IPS-18a (cell line): Measurements from ENCODE around the gene C1QA.

Experiments
- H3K27ac ChIP-seq: one replicate; pipeline ENCODE4 v1.5.1; 2013; ENCODE audit warnings: low read length
- H3K27me3 ChIP-seq: one replicate; pipeline ENCODE4 v1.6.1; 2013; ENCODE audit warnings: mild to moderate bottlenecking, low read length; ENCODE audit not compliant: control insufficient read depth, insufficient read depth
- H3K36me3 ChIP-seq: one replicate; pipeline ENCODE4 v1.6.1; 2013; ENCODE audit warnings: low read depth, low read length; ENCODE audit not compliant: control insufficient read depth
- H3K4me1 ChIP-seq: one replicate; pipeline ENCODE4 v1.6.1; 2013; ENCODE audit warnings: low read depth, low read length; ENCODE audit not compliant: control insufficient read depth
- H3K4me3 ChIP-seq: one replicate; pipeline ENCODE4 v1.5.1; 2013; ENCODE audit warnings: low read length
- H3K9ac ChIP-seq: one replicate; pipeline ENCODE4 v1.6.1; 2013; ENCODE audit warnings: mild to moderate bottlenecking, low read length, moderate library complexity
- H3K9me3 ChIP-seq: one replicate; pipeline ENCODE4 v1.6.1; 2013; ENCODE audit warnings: low read depth, low read length; ENCODE audit not compliant: control insufficient read depth

C1QA gene

GRCh38 chr1:22629886-22630285, 6.5 kb upstream of the C1QA start:
- H3K36me3 ChIP-seq, result no peaks in the 10 kb centered on the region
- no peaks in the 10 kb centered on the region for H3K27me3 ChIP-seq
- no peak overlapping the region for H3K4me3 ChIP-seq
- H3K4me1 ChIP-seq, result peaks cover 31% of the 10 kb centered on the region
- no peaks in the 10 kb centered on the region for H3K9me3 ChIP-seq
- no peak overlapping the region for H3K27ac ChIP-seq
- H3K9ac ChIP-seq, result no peak overlapping the region

- no peaks in the 10 kb centered on the region for H3K27me3 ChIP-seq
Measured at GRCh38 chr1:22633697-22634463, 2.5 kb upstream of the C1QA start.

GRCh38 chr1:22635436-22635835, 992 bp upstream of the C1QA start:
- H3K27me3 ChIP-seq, result no peaks in the 10 kb centered on the region
- no peak overlapping the region for H3K4me3 ChIP-seq
- H3K9ac ChIP-seq, result no peak overlapping the region
- H3K36me3 ChIP-seq, result no peaks in the 10 kb centered on the region
- no peaks in the 10 kb centered on the region for H3K9me3 ChIP-seq
- H3K4me1 ChIP-seq, result peaks cover 6% of the 10 kb centered on the region
- H3K27ac ChIP-seq, result no peak overlapping the region

More at GRCh38 chr1:22633697-22634463, 2.5 kb upstream of the C1QA start:
- Histone ChIP-seq H3K4me1 (peaks cover 22% of the 10 kb centered on the region), H3K9me3 (no peaks in the 10 kb centered on the region), H3K27ac (no peak overlapping the region), H3K9ac (no peak overlapping the region), H3K4me3 (no peak overlapping the region), H3K36me3 (no peaks in the 10 kb centered on the region)

- no peak overlapping the region for H3K4me3 ChIP-seq
- no peak overlapping the region for H3K27ac ChIP-seq
- H3K9ac ChIP-seq, result no peak overlapping the region
- no peaks in the 10 kb centered on the region for H3K4me1 ChIP-seq
- H3K27me3 ChIP-seq, result no peaks in the 10 kb centered on the region
- no peaks in the 10 kb centered on the region for H3K9me3 ChIP-seq
- H3K36me3 ChIP-seq, result no peaks in the 10 kb centered on the region
Measured at GRCh38 chr1:22636927-22637326, 499 bp downstream of the C1QA start.

GRCh38 chr1:22637907-22638445, 1.5 kb downstream of the C1QA start:
- no peak overlapping the region for H3K9ac ChIP-seq
- H3K4me3 ChIP-seq, result no peak overlapping the region
- H3K4me1 ChIP-seq, result no peaks in the 10 kb centered on the region

GRCh38 chr1:22638476-22639234, 2.2 kb downstream of the C1QA start:
- H3K4me1 ChIP-seq, result no peaks in the 10 kb centered on the region
- no peak overlapping the region for H3K9ac ChIP-seq
- H3K4me3 ChIP-seq, result no peak overlapping the region
- H3K27ac ChIP-seq, result no peak overlapping the region
- no peaks in the 10 kb centered on the region for H3K9me3 ChIP-seq
- H3K36me3 ChIP-seq, result no peaks in the 10 kb centered on the region
- no peaks in the 10 kb centered on the region for H3K27me3 ChIP-seq

More at GRCh38 chr1:22637907-22638445, 1.5 kb downstream of the C1QA start:
- H3K36me3 ChIP-seq, result no peaks in the 10 kb centered on the region
- H3K27me3 ChIP-seq, result no peaks in the 10 kb centered on the region
- no peaks in the 10 kb centered on the region for H3K9me3 ChIP-seq
- H3K27ac ChIP-seq, result no peak overlapping the region

- no peak overlapping the region for H3K4me3 ChIP-seq
- H3K27ac ChIP-seq, result no peak overlapping the region
- H3K4me1 ChIP-seq, result no peaks in the 10 kb centered on the region
- H3K36me3 ChIP-seq, result no peaks in the 10 kb centered on the region
- H3K9me3 ChIP-seq, result no peaks in the 10 kb centered on the region
- no peak overlapping the region for H3K9ac ChIP-seq
- no peaks in the 10 kb centered on the region for H3K27me3 ChIP-seq
Measured at GRCh38 chr1:22639286-22639685, 2.9 kb downstream of the C1QA start.

- Histone ChIP-seq H3K36me3 (no peaks in the 10 kb centered on the region), H3K27ac (no peak overlapping the region), H3K4me3 (no peak overlapping the region), H3K4me1 (no peaks in the 10 kb centered on the region), H3K27me3 (no peaks in the 10 kb centered on the region), H3K9ac (no peak overlapping the region), H3K9me3 (no peaks in the 10 kb centered on the region)
Measured at GRCh38 chr1:22641247-22641646, 4.8 kb downstream of the C1QA start.

GRCh38 chr1:22641906-22642636, 5.6 kb downstream of the C1QA start:
- H3K4me1 ChIP-seq, result no peaks in the 10 kb centered on the region
- H3K36me3 ChIP-seq, result no peaks in the 10 kb centered on the region
- no peaks in the 10 kb centered on the region for H3K9me3 ChIP-seq
- H3K9ac ChIP-seq, result no peak overlapping the region
- no peaks in the 10 kb centered on the region for H3K27me3 ChIP-seq
- H3K4me3 ChIP-seq, result no peak overlapping the region
- H3K27ac ChIP-seq, result no peak overlapping the region

GRCh38 chr1:22643381-22643780, 7.0 kb downstream of the C1QA start, which contains the start of gene C1QC:
Gene C1QC, plus strand, starts transcription at chr1:22643633. Its CDS starts 391 bp downstream, at chr1:22644024.
- H3K4me3 ChIP-seq, result no peak within 1 kb of the TSS
- H3K27ac ChIP-seq, result no peak within 1 kb of the TSS
- H3K9ac ChIP-seq, result no peak within 1 kb of the TSS
- H3K36me3 ChIP-seq, result no peaks in the 10 kb centered on the region
- no peaks in the 10 kb centered on the region for H3K4me1 ChIP-seq
- H3K9me3 ChIP-seq, result no peaks in the 10 kb centered on the region
- no peaks in the 10 kb centered on the region for H3K27me3 ChIP-seq

GRCh38 chr1:22643928-22644327, 7.5 kb downstream of the C1QA start:
- Histone ChIP-seq H3K4me1 (no peaks in the 10 kb centered on the region), H3K27ac (no peak overlapping the region), H3K9me3 (no peaks in the 10 kb centered on the region), H3K27me3 (no peaks in the 10 kb centered on the region), H3K4me3 (no peak overlapping the region), H3K9ac (no peak overlapping the region), H3K36me3 (no peaks in the 10 kb centered on the region)
